ENCODE measurements around the gene NKX1-1. TPM values are rescaled to one million over a fixed set of nuclear protein-coding genes. Genes with fewer than 3 reads are reported as not detected.

NKX1-1 gene
- total and polyA plus RNA-seq, 8 donors, result not detected

DNA sequence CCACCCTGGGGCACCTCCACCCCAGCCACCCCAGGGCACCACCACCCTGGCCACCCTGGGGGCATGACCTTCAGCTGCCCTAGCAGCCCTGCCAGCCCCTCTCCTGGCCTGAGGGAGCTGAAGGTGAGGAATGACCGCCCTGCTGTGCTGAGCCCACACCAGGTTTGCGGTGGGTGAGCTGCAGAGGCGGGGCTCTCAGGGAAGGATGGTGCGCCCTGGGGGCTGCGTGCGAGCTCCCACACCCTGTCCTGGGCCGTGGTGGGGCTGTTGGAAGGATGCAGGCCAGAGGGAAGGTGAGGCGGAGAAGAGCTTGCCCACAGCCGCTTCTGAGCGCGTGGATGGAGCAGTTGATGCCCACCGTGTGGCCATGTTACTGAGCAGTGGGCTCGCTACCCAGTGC, 41.5 kb downstream of the NKX1-1 start:
- H3K36me3 ChIP-seq, result peaks cover 18 to 66% (median 59%) of the 10 kb centered on the region in 4 donors
- DNase-seq, result no peak
- intact Hi-C loops (cut with DNase I; ENCODE audit: low total_unique reads), result no loop called here
- H3K4me3 ChIP-seq, result no peak overlapping the region
- peaks cover 0 to 5% (median 0%) of the 10 kb centered on the region in 4 donors for H3K4me1 ChIP-seq
- no peak for TF ChIP-seq POLR2AphosphoS5 (IDR thresholded peaks at IDR 0.05)
- TF ChIP-seq CTCF (IDR thresholded peaks at IDR 0.05), result no peak
- TF ChIP-seq POLR2A (IDR thresholded peaks at IDR 0.05), result no peak
- no peak for TF ChIP-seq EP300 (IDR thresholded peaks at IDR 0.05)
- no peak overlapping the region for H3K27ac ChIP-seq
- 92 to 98% (median 94%) methylated on average over 2 to 13 of the region's 13 CpGs for WGBS, 5 donors
- no peaks in the 10 kb centered on the region for H3K9me3 ChIP-seq
- no peaks in the 10 kb centered on the region for H3K27me3 ChIP-seq

- peaks cover 18 to 70% (median 62%) of the 10 kb centered on the region in 4 donors for H3K36me3 ChIP-seq
- no peaks in the 10 kb centered on the region for H3K9me3 ChIP-seq
- DNase-seq, result no peak
- H3K4me1 ChIP-seq, result peaks cover 0 to 5% (median 0%) of the 10 kb centered on the region in 4 donors
- 86 to 97% (median 94%) methylated on average over 6 to 16 of the region's 18 CpGs for WGBS, 5 donors
- TF ChIP-seq EP300 (IDR thresholded peaks at IDR 0.05), result no peak
- TF ChIP-seq CTCF (IDR thresholded peaks at IDR 0.05), result no peak
- no peak for TF ChIP-seq POLR2AphosphoS5 (IDR thresholded peaks at IDR 0.05)
- no peak for TF ChIP-seq POLR2A (IDR thresholded peaks at IDR 0.05)
- H3K27ac ChIP-seq, result no peak overlapping the region
- intact Hi-C loops (cut with DNase I; ENCODE audit: low total_unique reads), result no loop called here
- no peak overlapping the region for H3K4me3 ChIP-seq
- no peaks in the 10 kb centered on the region for H3K27me3 ChIP-seq
Measured at GRCh38 chr4:1364217-1364616, 42.0 kb downstream of the NKX1-1 start.

GRCh38 chr4:1363513-1363912, 42.7 kb downstream of the NKX1-1 start:
- Histone ChIP-seq H3K4me3 (no peak overlapping the region), H3K27ac (no peak overlapping the region), H3K4me1 (peaks cover 0 to 5% (median 0%) of the 10 kb centered on the region in 4 donors), H3K36me3 (peaks cover 18 to 70% (median 64%) of the 10 kb centered on the region in 4 donors), H3K27me3 (no peaks in the 10 kb centered on the region), H3K9me3 (no peaks in the 10 kb centered on the region)
- DNase-seq, result no peak
- TF ChIP-seq POLR2A (IDR thresholded peaks at IDR 0.05) (no peak), CTCF (IDR thresholded peaks at IDR 0.05) (no peak), EP300 (IDR thresholded peaks at IDR 0.05) (no peak), POLR2AphosphoS5 (IDR thresholded peaks at IDR 0.05) (no peak)
- WGBS, 5 donors, result 84 to 91% (median 87%) methylated on average over 11 of the region's 11 CpGs
- intact Hi-C loops (cut with DNase I; ENCODE audit: low total_unique reads), result no loop called here

GRCh38 chr4:1362521-1362920, 43.7 kb downstream of the NKX1-1 start:
- Histone ChIP-seq H3K9me3 (no peaks in the 10 kb centered on the region), H3K27ac (no peak overlapping the region), H3K27me3 (no peaks in the 10 kb centered on the region), H3K36me3 (peaks cover 18 to 70% (median 64%) of the 10 kb centered on the region in 4 donors), H3K4me3 (no peak overlapping the region), H3K4me1 (peaks cover 0 to 9% (median 0%) of the 10 kb centered on the region in 4 donors)
- intact Hi-C loops (cut with DNase I; ENCODE audit: low total_unique reads), result no loop called here
- TF ChIP-seq POLR2AphosphoS5 (IDR thresholded peaks at IDR 0.05), result no peak
- no peak for TF ChIP-seq CTCF (IDR thresholded peaks at IDR 0.05)
- TF ChIP-seq EP300 (IDR thresholded peaks at IDR 0.05), result no peak
- WGBS, 5 donors, result 91 to 97% (median 94%) methylated on average over 13 to 17 of the region's 17 CpGs
- DNase-seq, result no peak
